HepG2 (cell line): Measurements from ENCODE around the gene ATP1A2. TPM values are rescaled to one million over a fixed set of nuclear protein-coding genes. Genes with fewer than 3 reads are reported as not detected.

Source experiments
- BRF2 ChIP-seq: sonication (generic); formaldehyde crosslinking; IDR thresholded peaks from 2 replicates; pipeline ENCODE4 v1.8.1; 2022; ENCODE audit warnings: mild to moderate bottlenecking, missing genetic modification reagents
- CEBPG ChIP-seq: IDR thresholded peaks from 2 replicates; pipeline ENCODE4 v1.6.1; 2016
- FOXO4 ChIP-seq: sonication (generic); formaldehyde crosslinking; conservative IDR thresholded peaks from 2 replicates; pipeline ENCODE4 v1.8.1; 2023; ENCODE audit warnings: missing genetic modification reagents
- KAT8 ChIP-seq: IDR thresholded peaks from 2 replicates; pipeline ENCODE4 v1.6.1; 2016; ENCODE audit warnings: missing genetic modification reagents, missing compliant biosample characterization
- KLF6 ChIP-seq: IDR thresholded peaks from 2 replicates; pipeline ENCODE4 v1.8.0; 2016; ENCODE audit warnings: missing biosample characterization, missing genetic modification reagents
- MAFG ChIP-seq: sonication (generic); formaldehyde crosslinking; IDR thresholded peaks from 2 replicates; pipeline ENCODE4 v1.5.1; 2020; ENCODE audit warnings: mild to moderate bottlenecking, missing genetic modification reagents
- MTF1 ChIP-seq: sonication (generic); formaldehyde crosslinking; IDR thresholded peaks from 2 replicates; pipeline ENCODE4 v1.5.0; 2020; ENCODE audit warnings: missing genetic modification reagents
- NFE2 ChIP-seq: sonication (generic); formaldehyde crosslinking; IDR thresholded peaks from 2 replicates; pipeline ENCODE4 v1.4.0; 2020; ENCODE audit warnings: missing genetic modification reagents
- PAXIP1 ChIP-seq: sonication (generic); formaldehyde crosslinking; conservative IDR thresholded peaks from 2 replicates; pipeline ENCODE4 v1.4.0; 2020; ENCODE audit warnings: mild to moderate bottlenecking, missing genetic modification reagents, moderate library complexity
- ZBTB38 ChIP-seq: sonication (generic); formaldehyde crosslinking; IDR thresholded peaks from 2 replicates; pipeline ENCODE4 v1.5.1; 2020; ENCODE audit warnings: mild to moderate bottlenecking, missing genetic modification reagents
- ZBTB43 ChIP-seq: sonication (generic); formaldehyde crosslinking; conservative IDR thresholded peaks from 2 replicates; pipeline ENCODE4 v1.4.0; 2020; ENCODE audit warnings: missing genetic modification reagents
- ZBTB49 ChIP-seq: sonication (generic); formaldehyde crosslinking; IDR thresholded peaks from 2 replicates; pipeline ENCODE4 v1.4.0; 2020; ENCODE audit warnings: missing genetic modification reagents, borderline replicate concordance
- ZFP90 ChIP-seq: sonication (generic); formaldehyde crosslinking; IDR thresholded peaks from 2 replicates; pipeline ENCODE4 v1.8.0; 2022; ENCODE audit warnings: missing genetic modification reagents, mild to moderate bottlenecking, inconsistent platforms, borderline replicate concordance
- ZFYVE20 ChIP-seq: sonication (generic); formaldehyde crosslinking; IDR thresholded peaks from 2 replicates; pipeline ENCODE4 v1.8.0; 2023; ENCODE audit warnings: low read depth, mild to moderate bottlenecking, moderate library complexity, missing genetic modification reagents, borderline replicate concordance
- ZNF101 ChIP-seq: sonication (generic); formaldehyde crosslinking; IDR thresholded peaks from 2 replicates; pipeline ENCODE4 v1.4.0; 2020; ENCODE audit warnings: mild to moderate bottlenecking, low read depth, missing genetic modification reagents, borderline replicate concordance
- ZNF264 ChIP-seq: sonication (generic); formaldehyde crosslinking; IDR thresholded peaks from 2 replicates; pipeline ENCODE4 v1.4.0; 2020; ENCODE audit warnings: missing genetic modification reagents
- ZNF30 ChIP-seq: sonication (generic); formaldehyde crosslinking; IDR thresholded peaks from 2 replicates; pipeline ENCODE4 v1.5.0; 2020; ENCODE audit warnings: mild to moderate bottlenecking, missing genetic modification reagents
- ZNF331 ChIP-seq: sonication (generic); formaldehyde crosslinking; IDR thresholded peaks from 2 replicates; pipeline ENCODE4 v1.4.0; 2020; ENCODE audit warnings: missing genetic modification reagents
- ZNF598 ChIP-seq: sonication (generic); formaldehyde crosslinking; IDR thresholded peaks from 2 replicates; pipeline ENCODE4 v1.5.1; 2020; ENCODE audit warnings: mild to moderate bottlenecking, missing genetic modification reagents, borderline replicate concordance
- ZSCAN21 ChIP-seq: sonication (generic); formaldehyde crosslinking; IDR thresholded peaks from 2 replicates; pipeline ENCODE4 v1.8.0; 2022; ENCODE audit warnings: mild to moderate bottlenecking, missing genetic modification reagents, moderate library complexity, borderline replicate concordance
- polyA plus RNA-seq, 8 experiments: library from polyadenylated mRNA; depleted of rRNA in 3 of 8; stranded (reverse) in 7 of 8; unstranded in 1 of 8; fragments of >200 nt; fragmentation: Illumina TruSeq in 4 of 8; extraction: Trizol in 4 of 8; gene quantifications; 2 replicates each; pipeline versions ENCODE4 v1.2.1 to v1.2.3, GENCODE V29; 2011 to 2016; ENCODE audit warnings: low read depth in 4 of 8, missing spikeins in 1 of 8, mixed read lengths in 1 of 8; ENCODE audit not compliant: insufficient read depth in 1 of 8
- total RNA-seq, 5 experiments: library from RNA; depleted of rRNA; stranded (reverse); fragments of >200 nt; fragmentation: Illumina TruSeq; extraction: Trizol; gene quantifications; 2 replicates each; pipeline ENCODE4 v1.2.3, GENCODE V29; 2016; ENCODE audit warnings: low read depth in 1 of 5

Gene ATP1A2
- total and polyA plus RNA-seq, 2 of the 13 experiments (the other 11 are each of a cell fraction or from before 2014, with no cell fraction given) = 0.16 TPM; not detected in 1

- TF ChIP-seq PAXIP1 (CRISPR knock-in tag) = peak; percentile 18; the same call in 1 of the 2 replicates
- peak; percentile 39; the same call in 1 of the 2 replicates for TF ChIP-seq CEBPG (CRISPR knock-in tag)
- TF ChIP-seq FOXO4 (CRISPR knock-in tag) = no peak
- TF ChIP-seq ZNF598 (CRISPR knock-in tag) = 0 out of 2 replicates have a peak, but pooled peaks have one; percentile 13
- TF ChIP-seq ZFYVE20 = no peak
- peak; percentile 57; the same call in 1 of the 2 replicates for TF ChIP-seq ZNF331
- TF ChIP-seq KAT8 = peak; percentile 50; the same call in 1 of the 2 replicates
- TF ChIP-seq ZNF30 (CRISPR knock-in tag) = no peak
- no peak for TF ChIP-seq MAFG
- TF ChIP-seq ZBTB43 (CRISPR knock-in tag) = peak; percentile 70; the same call in 1 of the 2 replicates
- no peak for TF ChIP-seq ZNF101 (CRISPR knock-in tag)
- peak; percentile 52; the same call in 1 of the 2 replicates for TF ChIP-seq ZFP90 (CRISPR knock-in tag)
- TF ChIP-seq ZBTB49 (CRISPR knock-in tag) = no peak
- TF ChIP-seq ZNF264 (CRISPR knock-in tag) = no peak
- TF ChIP-seq NFE2 (CRISPR knock-in tag) = no peak
- TF ChIP-seq ZSCAN21 (CRISPR knock-in tag) = no peak
- TF ChIP-seq BRF2 (CRISPR knock-in tag) = no peak
- no peak for TF ChIP-seq KLF6
- no peak for TF ChIP-seq MTF1 (CRISPR knock-in tag)
- no peak for TF ChIP-seq ZBTB38 (CRISPR knock-in tag)
Measured at GRCh38 chr1:160101037-160101716, 14.4 kb upstream of the ATP1A2 start (continued).
